Lung (tissue), 12 donors: ENCODE results near the gene PCID2. TPM values are rescaled to one million over a fixed set of nuclear protein-coding genes. Genes with fewer than 3 reads are reported as not detected.

Source experiments
- ATAC-seq: fragments of 200-7000 bp; cut with Tn5 transposase; one replicate; pipeline ENCODE4 v1.9.1; 2020; ENCODE audit warnings: moderate number of reproducible peaks; ENCODE audit not compliant: insufficient read depth, low FRiP score
- DNase-seq, 3 donors: peaks; one replicate each; pipeline ENCODE4 v3.0.0-alpha.2; 2013 to 2017
- H3K27ac ChIP-seq, 2 donors: one replicate each; pipeline ENCODE4 v1.5.1; 2013; ENCODE audit warnings: mild to moderate bottlenecking in 2 of 2, moderate library complexity in 2 of 2, control low read depth in 1 of 2, inconsistent platforms in 1 of 2, low read depth in 1 of 2, low read length in 1 of 2
- H3K27me3 ChIP-seq, 3 donors: one replicate each; pipeline ENCODE4 v1.5.1; 2013; ENCODE audit warnings: low read length in 2 of 3; ENCODE audit not compliant: control insufficient read depth in 3 of 3, insufficient read depth in 3 of 3
- H3K36me3 ChIP-seq, 4 donors: one replicate each; pipeline ENCODE4 v1.5.1; 2013; ENCODE audit warnings: low read length in 4 of 4, mild to moderate bottlenecking in 1 of 4, moderate library complexity in 1 of 4; ENCODE audit not compliant: control insufficient read depth in 4 of 4, insufficient read depth in 4 of 4
- H3K4me1 ChIP-seq, 5 donors: one replicate each; pipeline ENCODE4 v1.5.1; 2013; ENCODE audit warnings: low read length in 5 of 5, mild to moderate bottlenecking in 2 of 5, moderate library complexity in 1 of 5; ENCODE audit not compliant: control insufficient read depth in 5 of 5, insufficient read depth in 5 of 5
- H3K4me3 ChIP-seq: one replicate; pipeline ENCODE4 v1.5.1; 2013; ENCODE audit warnings: mild to moderate bottlenecking, control low read depth, moderate library complexity
- H3K9ac ChIP-seq, 2 donors: one replicate each; pipeline ENCODE4 v1.5.1; 2013; ENCODE audit warnings: low read length in 2 of 2, control low read depth in 1 of 2; ENCODE audit not compliant: insufficient read depth in 1 of 2
- H3K9me3 ChIP-seq, 4 donors: one replicate each; pipeline ENCODE4 v1.5.1; 2013; ENCODE audit warnings: low read length in 3 of 4, mild to moderate bottlenecking in 1 of 4, moderate library complexity in 1 of 4; ENCODE audit not compliant: control insufficient read depth in 4 of 4, insufficient read depth in 3 of 4
- WGBS, 2 donors: extraction: QIAGEN DNeasy Blood & Tissue Kit; methylation state at CpG; one replicate each; pipeline ENCODE4 v1.1.7; 2013; 5-methylcytosine and 5-hydroxymethylcytosine counted together
- polyA plus RNA-seq, 2 donors: library from polyadenylated mRNA; stranded (reverse); fragments of 200-250 nt; gene quantifications; one replicate each; pipeline ENCODE4 v1.2.1, GENCODE V29; 2013
- total RNA-seq, 2 donors: library from RNA; depleted of rRNA in 1 of 2; stranded (reverse); fragments of >200 nt in 1 of 2; gene quantifications; one replicate each; pipeline ENCODE4 v1.2.1, GENCODE V29; 2014 to 2021
- TF ChIP-seq, protein P1 (sequence below): IDR thresholded peaks from 2 replicates; pipeline ENCODE4 v1.5.1; 2012; ENCODE audit warnings: mild to moderate bottlenecking; ENCODE audit errors: control extremely low read depth, extremely low read depth
- donor health status: control.
- donor health status: control.
- donor health status: Bipolar disorder and iron deficiency.
- donor health status: healthy.
- donor health status: DM: yes; HTN: yes; CAD: no.

PCID2 gene
- total and polyA plus RNA-seq, 4 donors = 31.5 to 86.2 (median 37.3) TPM

DNA sequence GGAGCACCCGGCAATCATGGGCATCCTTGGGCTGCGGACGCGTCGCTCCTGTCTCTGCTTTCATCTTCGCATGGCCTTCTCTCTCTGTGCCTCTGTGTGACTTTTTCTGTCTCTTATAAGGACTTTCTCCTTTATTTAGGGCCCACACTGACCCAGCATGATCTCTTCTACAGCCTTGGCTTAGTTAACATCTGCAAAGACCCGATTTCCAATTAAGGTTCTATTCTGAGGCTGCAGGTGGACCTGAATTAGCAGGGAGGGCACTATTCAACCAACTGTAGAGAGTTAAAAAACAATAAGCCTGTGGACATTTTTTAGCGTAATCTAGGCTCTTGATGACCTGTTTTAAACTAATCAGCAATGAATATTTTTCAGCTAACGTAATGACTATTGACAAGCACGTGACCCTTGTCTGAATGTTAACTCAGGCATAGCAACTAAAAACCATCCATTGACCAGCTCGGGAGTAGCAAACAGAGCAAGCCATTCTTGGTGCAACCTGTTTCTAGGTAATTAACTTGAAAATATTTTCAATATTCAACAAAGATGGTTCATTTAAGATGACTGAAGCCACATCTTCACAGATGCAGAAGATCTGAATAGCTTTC is 70.7 kb downstream of the PCID2 start:
- DNase-seq = peak in 1 of 3 donors; percentile 7
- H3K9me3 ChIP-seq = no peaks in the 10 kb centered on the region
- peaks cover 0 to 2% (median 0%) of the 10 kb centered on the region in 5 donors for H3K4me1 ChIP-seq
- H3K4me3 ChIP-seq = no peak overlapping the region
- H3K27ac ChIP-seq = no peak overlapping the region
- no peaks in the 10 kb centered on the region for H3K27me3 ChIP-seq
- H3K9ac ChIP-seq = no peak overlapping the region
- WGBS, 2 donors = 84 to 89% methylated on average over 11 of the region's 11 CpGs
- peaks cover 0 to 2% (median 0%) of the 10 kb centered on the region in 4 donors for H3K36me3 ChIP-seq
- TF ChIP-seq, protein P1, sequence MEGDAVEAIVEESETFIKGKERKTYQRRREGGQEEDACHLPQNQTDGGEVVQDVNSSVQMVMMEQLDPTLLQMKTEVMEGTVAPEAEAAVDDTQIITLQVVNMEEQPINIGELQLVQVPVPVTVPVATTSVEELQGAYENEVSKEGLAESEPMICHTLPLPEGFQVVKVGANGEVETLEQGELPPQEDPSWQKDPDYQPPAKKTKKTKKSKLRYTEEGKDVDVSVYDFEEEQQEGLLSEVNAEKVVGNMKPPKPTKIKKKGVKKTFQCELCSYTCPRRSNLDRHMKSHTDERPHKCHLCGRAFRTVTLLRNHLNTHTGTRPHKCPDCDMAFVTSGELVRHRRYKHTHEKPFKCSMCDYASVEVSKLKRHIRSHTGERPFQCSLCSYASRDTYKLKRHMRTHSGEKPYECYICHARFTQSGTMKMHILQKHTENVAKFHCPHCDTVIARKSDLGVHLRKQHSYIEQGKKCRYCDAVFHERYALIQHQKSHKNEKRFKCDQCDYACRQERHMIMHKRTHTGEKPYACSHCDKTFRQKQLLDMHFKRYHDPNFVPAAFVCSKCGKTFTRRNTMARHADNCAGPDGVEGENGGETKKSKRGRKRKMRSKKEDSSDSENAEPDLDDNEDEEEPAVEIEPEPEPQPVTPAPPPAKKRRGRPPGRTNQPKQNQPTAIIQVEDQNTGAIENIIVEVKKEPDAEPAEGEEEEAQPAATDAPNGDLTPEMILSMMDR = no peak
- no peak for ATAC-seq

DNA sequence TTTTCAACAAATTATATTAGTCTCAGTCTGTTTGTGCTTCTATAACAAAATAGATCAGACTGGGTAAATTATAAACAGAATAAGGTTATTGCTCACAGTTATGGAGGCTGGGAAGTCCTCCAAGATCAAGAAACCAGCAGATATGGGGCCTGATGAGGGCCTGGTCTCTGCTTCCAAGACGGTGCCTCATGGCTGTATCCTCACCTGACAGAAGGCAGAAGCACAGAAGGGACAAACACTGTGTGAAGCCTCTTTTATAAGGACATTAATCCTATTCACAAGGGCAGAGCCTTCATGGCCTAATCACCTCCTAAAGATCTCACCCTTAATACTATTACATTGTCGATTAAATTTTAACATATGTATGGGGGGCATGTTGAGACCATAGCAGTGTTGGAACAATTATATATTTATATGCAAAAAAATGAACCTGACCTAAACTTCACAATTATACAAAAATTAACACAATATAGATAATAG is 73.1 kb downstream of the PCID2 start:
- no peak overlapping the region for H3K9ac ChIP-seq
- no peak for DNase-seq

DNA sequence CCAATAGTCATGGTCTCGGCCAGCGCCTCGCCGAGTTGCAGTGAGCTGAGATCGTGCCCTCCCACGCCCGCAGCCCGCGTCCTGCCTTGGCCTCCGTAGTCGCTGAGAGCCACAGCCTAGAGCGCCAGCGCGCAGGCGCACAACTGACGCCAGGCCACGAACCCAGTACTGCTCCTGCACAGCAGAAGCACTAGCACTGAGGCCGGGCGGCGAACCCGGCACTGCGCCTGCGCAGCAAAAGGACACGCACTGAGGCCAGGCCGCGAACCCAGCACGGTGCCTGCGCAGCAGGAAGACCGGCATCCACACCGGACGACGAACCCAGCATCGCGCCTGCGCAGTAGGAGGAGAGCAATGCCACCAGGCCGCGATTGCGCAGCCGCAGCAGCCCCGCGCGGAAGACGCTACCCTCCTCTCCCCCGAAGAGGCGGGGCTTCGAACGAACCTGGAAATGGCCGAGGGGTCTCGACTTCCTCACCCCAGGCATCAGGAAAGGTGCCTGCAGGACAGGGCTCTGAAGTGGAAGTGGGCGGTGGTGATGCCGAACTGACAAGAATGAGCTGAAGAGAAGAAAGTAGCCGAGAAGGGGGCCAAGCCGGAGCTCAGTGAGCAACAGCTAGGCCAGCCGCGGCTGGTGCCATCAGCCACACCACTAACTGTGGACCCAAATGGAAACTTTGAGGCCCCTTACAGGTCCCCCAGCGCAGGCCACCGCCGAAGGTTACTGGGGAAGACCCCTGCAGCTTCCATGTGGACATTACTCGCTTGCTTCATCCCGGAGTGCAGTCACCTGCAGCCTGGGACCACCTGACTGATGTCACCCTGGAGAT is 78.3 kb downstream of the PCID2 start:
- peaks cover 0 to 5% (median 0%) of the 10 kb centered on the region in 5 donors for H3K4me1 ChIP-seq
- H3K9me3 ChIP-seq = peaks cover 0 to 10% (median 0%) of the 10 kb centered on the region in 4 donors
- DNase-seq (peak in 2 of 3 donors; percentile 37 to 38), ATAC-seq (no peak)
- H3K36me3 ChIP-seq = peaks cover 0 to 3% (median 2%) of the 10 kb centered on the region in 4 donors
- H3K27ac ChIP-seq = no peak overlapping the region
- TF ChIP-seq, protein P1 = no peak
- H3K27me3 ChIP-seq = peaks cover 0 to 2% (median 0%) of the 10 kb centered on the region in 3 donors
- 38 to 41% methylated on average over 60 of the region's 60 CpGs for WGBS, 2 donors
- no peak overlapping the region for H3K9ac ChIP-seq
- H3K4me3 ChIP-seq = no peak overlapping the region

More for the DNA sequence above, 73.1 kb downstream of the PCID2 start:
- no peak overlapping the region for H3K4me3 ChIP-seq
- 89 to 91% methylated on average over 2 of the region's 2 CpGs for WGBS, 2 donors
- H3K27ac ChIP-seq = no peak overlapping the region
- peaks cover 0 to 2% (median 0%) of the 10 kb centered on the region in 5 donors for H3K4me1 ChIP-seq
- TF ChIP-seq, protein P1 = no peak
- H3K9me3 ChIP-seq = no peaks in the 10 kb centered on the region
- ATAC-seq = no peak
- peaks cover 0 to 3% (median 0%) of the 10 kb centered on the region in 4 donors for H3K36me3 ChIP-seq
- peaks cover 0 to 2% (median 0%) of the 10 kb centered on the region in 3 donors for H3K27me3 ChIP-seq
